ENCODE results near the gene NOP53.
A peak's percentile ranks its signal among the peaks of the same experiment; 100 is the strongest.

The NOP53 gene

DNA sequence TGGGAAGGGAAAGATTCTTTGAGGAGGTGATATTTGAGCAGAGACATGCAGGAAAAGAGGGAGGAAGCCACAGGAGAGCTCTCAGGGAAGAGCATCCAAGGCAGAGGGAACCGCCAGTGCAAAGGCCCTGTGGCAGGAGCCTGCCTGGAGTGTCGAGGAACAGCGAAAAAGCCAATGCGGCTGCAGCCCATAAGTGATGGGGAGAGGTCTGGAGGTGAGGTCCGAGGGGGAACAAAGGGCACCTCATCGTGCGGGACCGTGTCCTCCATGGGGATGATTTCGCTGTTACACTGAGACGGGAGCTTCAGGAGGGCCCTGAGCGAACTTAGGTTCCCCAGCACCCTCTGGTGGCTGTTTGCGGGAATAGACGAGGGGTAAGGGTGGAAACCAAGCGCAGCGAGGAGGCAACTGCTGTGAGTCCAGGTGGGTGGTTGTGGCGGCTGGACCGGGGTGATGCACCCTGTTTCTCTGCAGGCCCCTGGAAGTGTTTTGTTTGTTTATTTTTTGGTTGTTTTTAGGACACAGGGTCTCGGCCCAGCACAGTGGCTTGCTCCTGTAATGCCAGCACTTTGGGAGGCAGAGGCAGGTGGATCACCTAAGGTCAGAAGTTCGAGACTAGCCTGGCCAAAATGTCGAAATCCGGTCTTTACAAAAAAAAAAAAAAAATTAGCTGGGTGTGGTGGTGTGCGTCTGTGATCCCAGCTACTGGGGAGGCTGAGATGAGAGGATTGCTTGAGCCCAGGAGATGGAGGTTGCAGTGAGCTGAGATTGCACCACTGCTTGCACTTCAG, 38.0 kb upstream of the NOP53 start:
- H3K4me3 ChIP-seq (ENCODE audit: low read length) = no peak overlapping the region
- H3K9me3 ChIP-seq (ENCODE audit: insufficient read depth, low read length) = no peaks in the 10 kb centered on the region
- H3K27me3 ChIP-seq (ENCODE audit: low read depth, low read length) = no peaks in the 10 kb centered on the region
- H3K27ac ChIP-seq (ENCODE audit: low read length) = no peak overlapping the region
- peak; percentile 86 for TF ChIP-seq CTCF (IDR thresholded peaks at IDR 0.05; ENCODE audit: low read depth, low read length)
- TF ChIP-seq EZH2phosphoT487 (IDR thresholded peaks at IDR 0.05; ENCODE audit: low read depth) = no peak
- H3K79me2 ChIP-seq (ENCODE audit: low read length) = no peaks in the 10 kb centered on the region
- no peak overlapping the region for H3K9ac ChIP-seq (ENCODE audit: low read length)
- peaks cover 11% of the 10 kb centered on the region for H3K36me3 ChIP-seq (replicated peaks; ENCODE audit: low read depth, low read length)
- no peak overlapping the region for H2AFZ ChIP-seq (ENCODE audit: low read depth, low read length)
- 0 out of 2 replicates have a peak overlapping the region, but pooled peaks have one; percentile 28 for H3K4me2 ChIP-seq (ENCODE audit: low read length)
- no peaks in the 10 kb centered on the region for H4K20me1 ChIP-seq (ENCODE audit: insufficient read depth, low read length)
- H3K4me1 ChIP-seq (ENCODE audit: low read length) = no peaks in the 10 kb centered on the region

DNA sequence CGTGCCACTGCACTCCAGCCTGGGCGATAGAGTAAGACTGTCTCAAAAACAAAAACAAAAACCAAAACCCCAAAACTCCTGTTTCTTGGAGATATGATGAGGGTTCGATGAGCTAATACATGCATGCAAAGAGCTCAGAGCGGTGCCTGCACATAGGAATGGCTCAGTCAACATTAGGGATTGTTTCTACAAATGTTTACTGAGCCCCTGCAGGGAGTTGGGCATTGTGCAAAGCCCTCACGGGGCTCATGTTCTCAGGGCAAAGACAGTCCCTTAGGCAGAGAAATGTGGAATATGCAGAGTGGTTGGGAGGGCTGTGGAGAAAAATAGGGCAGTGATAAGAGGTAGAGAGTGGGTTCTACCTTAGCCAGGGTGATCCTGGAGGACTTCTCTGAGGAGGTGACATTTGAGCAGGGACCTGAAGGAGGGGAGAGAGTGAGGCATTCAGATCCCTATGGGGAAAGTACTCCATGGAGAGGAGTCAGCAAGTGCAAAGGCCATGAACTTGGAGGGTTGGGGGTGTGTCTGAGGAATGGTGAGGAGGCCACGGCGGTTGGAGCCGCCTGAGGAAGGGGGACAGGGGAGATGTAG, 33.6 kb upstream of the NOP53 start:
- Histone ChIP-seq H3K9ac (ENCODE audit: low read length) (no peak overlapping the region), H2AFZ (ENCODE audit: low read depth, low read length) (no peak overlapping the region), H3K27ac (ENCODE audit: low read length) (no peak overlapping the region), H3K27me3 (ENCODE audit: low read depth, low read length) (peaks cover 3% of the 10 kb centered on the region; the same call in 1 of the 2 replicates), H3K4me3 (ENCODE audit: low read length) (no peak overlapping the region), H3K36me3 (replicated peaks; ENCODE audit: low read depth, low read length) (no peaks in the 10 kb centered on the region), H3K4me2 (ENCODE audit: low read length) (no peak overlapping the region), H3K4me1 (ENCODE audit: low read length) (no peaks in the 10 kb centered on the region), H4K20me1 (ENCODE audit: insufficient read depth, low read length) (no peaks in the 10 kb centered on the region), H3K79me2 (ENCODE audit: low read length) (no peaks in the 10 kb centered on the region), H3K9me3 (ENCODE audit: insufficient read depth, low read length) (no peaks in the 10 kb centered on the region)
- TF ChIP-seq EZH2phosphoT487 (IDR thresholded peaks at IDR 0.05; ENCODE audit: low read depth) = no peak
- no peak for TF ChIP-seq CTCF (IDR thresholded peaks at IDR 0.05; ENCODE audit: low read depth, low read length)

- Histone ChIP-seq H3K9me3 (ENCODE audit: insufficient read depth, low read length) (no peaks in the 10 kb centered on the region), H3K4me1 (ENCODE audit: low read length) (no peaks in the 10 kb centered on the region), H3K27ac (ENCODE audit: low read length) (no peak within 1 kb of the TSS), H3K4me3 (ENCODE audit: low read length) (no peak within 1 kb of the TSS), H3K9ac (ENCODE audit: low read length) (no peak within 1 kb of the TSS), H3K27me3 (ENCODE audit: low read depth, low read length) (peaks cover 3% of the 10 kb centered on the region; the same call in 1 of the 2 replicates), H3K36me3 (replicated peaks; ENCODE audit: low read depth, low read length) (no peaks in the 10 kb centered on the region), H3K79me2 (ENCODE audit: low read length) (no peaks in the 10 kb centered on the region), H2AFZ (ENCODE audit: low read depth, low read length) (no peak within 1 kb of the TSS), H3K4me2 (ENCODE audit: low read length) (no peak within 1 kb of the TSS), H4K20me1 (ENCODE audit: insufficient read depth, low read length) (no peaks in the 10 kb centered on the region)
- TF ChIP-seq CTCF (IDR thresholded peaks at IDR 0.05; ENCODE audit: low read depth, low read length) = peak; percentile 52
- no peak for TF ChIP-seq EZH2phosphoT487 (IDR thresholded peaks at IDR 0.05; ENCODE audit: low read depth)
Observed at GRCh38 chr19:47713046-47714021, 32.0 kb upstream of the NOP53 start, which contains the start of gene EHD2. Gene EHD2, plus strand, starts transcription at chr19:47713422. Its CDS starts 3,191 bp downstream, at chr19:47716613.

All from OCI-LY3 (cell line).